HG03460 (cell line): ENCODE data around the gene HHIPL1.

Experiments used
- ATAC-seq: cut with Tn5 transposase; IDR thresholded peaks from one replicate; pipeline ENCODE4 v1.9.1; 2021; ENCODE audit not compliant: unreplicated experiment

HHIPL1 gene

DNA sequence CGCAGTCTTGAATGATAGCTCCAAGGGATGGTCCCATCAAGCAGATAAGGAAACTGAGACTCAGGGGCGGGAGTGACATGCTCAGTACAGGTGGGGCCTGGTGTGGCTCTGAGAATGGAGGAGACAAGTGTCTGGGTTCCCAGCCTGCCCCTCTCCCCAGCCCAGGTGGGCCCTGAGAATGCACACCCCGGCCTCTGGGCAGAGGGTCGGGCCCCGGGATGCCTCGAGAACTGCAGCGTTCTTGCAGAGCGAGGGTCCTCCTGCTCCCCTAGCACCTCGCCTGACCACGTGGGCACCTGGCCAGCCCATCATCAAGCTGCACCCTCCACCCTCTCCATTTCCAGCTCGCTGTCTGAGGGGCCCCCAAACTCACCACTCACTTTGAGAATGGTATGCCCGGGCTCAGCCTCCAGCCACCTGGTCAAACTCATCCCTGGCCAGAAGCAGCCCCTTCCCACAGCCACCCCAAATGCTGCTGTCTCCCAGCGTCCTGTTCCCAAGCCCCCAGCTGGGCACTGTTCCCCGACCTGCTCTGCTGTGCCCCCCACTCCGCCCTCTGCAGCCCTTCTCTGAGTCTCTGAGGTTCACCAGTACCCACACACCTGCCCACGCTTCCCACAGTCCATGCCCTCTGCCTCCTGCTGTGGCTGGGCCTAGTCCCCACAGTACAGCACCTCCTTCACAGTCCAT, 83.4 kb downstream of the HHIPL1 start:
- ATAC-seq = no peak

DNA sequence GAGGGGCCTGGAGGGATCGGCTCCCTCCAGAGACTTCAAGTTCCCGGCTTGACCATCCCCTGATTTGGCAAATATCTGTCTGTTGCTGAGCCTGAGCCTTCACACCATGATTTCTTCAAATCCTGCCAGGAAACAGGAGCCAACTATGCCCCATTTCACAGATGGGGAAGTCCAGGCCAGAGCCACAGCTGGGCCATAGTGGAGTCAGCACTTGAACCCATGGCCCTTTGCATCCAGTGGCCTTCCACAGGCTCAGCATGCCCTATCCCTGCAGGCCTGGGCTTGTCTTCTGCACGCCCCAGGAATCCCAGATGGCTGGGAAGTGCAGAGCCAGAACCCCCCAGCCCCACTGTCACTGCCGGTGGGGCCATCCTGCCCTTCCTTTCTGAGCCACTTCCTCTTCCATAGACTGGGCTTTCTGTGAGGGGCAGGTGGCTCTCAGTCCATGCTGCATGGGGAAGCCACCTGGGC, 84.1 kb downstream of the HHIPL1 start:
- ATAC-seq = no peak
